Naive B cell (primary cell): ENCODE measurements around the gene MYH7B. TPM values are rescaled to one million over a fixed set of nuclear protein-coding genes. Genes with fewer than 3 reads are reported as not detected.

Source experiments
- ATAC-seq, 2 donors: fragments of 150-1000 bp; cut with Tn5 transposase; 2 replicates each; pipeline ENCODE4 v1.10.0; 2021; ENCODE audit warnings: low read depth in 2 of 2, mild to moderate bottlenecking in 2 of 2, moderate library complexity in 2 of 2
- DNase-seq: peaks from one replicate; pipeline ENCODE4 v3.0.0; 2022
- H3K27ac Mint-ChIP-seq, 6 donors: one replicate each; pipeline ENCODE4 v1.8.0; 2020 to 2022; ENCODE audit warnings: mild to moderate bottlenecking in 6 of 6, mixed read lengths in 6 of 6, moderate library complexity in 5 of 6, inconsistent platforms in 2 of 6
- H3K27me3 Mint-ChIP-seq, 3 donors: one replicate each; pipeline ENCODE4 v1.8.0; 2021 to 2022; ENCODE audit warnings: mixed read lengths in 3 of 3, mild to moderate bottlenecking in 1 of 3
- H3K36me3 Mint-ChIP-seq, 2 donors: one replicate each; pipeline ENCODE4 v1.8.0; 2020 to 2022; ENCODE audit warnings: mixed read lengths in 2 of 2, inconsistent platforms in 1 of 2, mild to moderate bottlenecking in 1 of 2
- H3K4me1 Mint-ChIP-seq, 3 donors: one replicate each; pipeline ENCODE4 v1.8.0; 2020 to 2022; ENCODE audit warnings: mixed read lengths in 3 of 3, inconsistent platforms in 1 of 3, mild to moderate bottlenecking in 1 of 3, moderate library complexity in 1 of 3
- H3K4me3 Mint-ChIP-seq, 8 donors: one replicate each; pipeline ENCODE4 v1.8.0; 2020 to 2022; ENCODE audit warnings: mild to moderate bottlenecking in 8 of 8, mixed read lengths in 8 of 8, moderate library complexity in 8 of 8, inconsistent platforms in 2 of 8
- H3K9me3 Mint-ChIP-seq, 7 donors: one replicate each; pipeline ENCODE4 v1.8.0; 2020 to 2022; ENCODE audit warnings: mixed read lengths in 7 of 7, mild to moderate bottlenecking in 5 of 7, inconsistent platforms in 2 of 7, moderate library complexity in 1 of 7
- polyA plus RNA-seq, 6 donors: library from polyadenylated mRNA; unstranded; fragments of 300-500 nt; fragmentation: Illumina TruSeq; gene quantifications; one replicate each; pipeline ENCODE4 v1.2.3, GENCODE V29; 2021; ENCODE audit warnings: low read depth in 6 of 6

Gene MYH7B
- polyA plus RNA-seq, 6 donors from 2014 or later = 0.24 to 0.84 TPM; not detected in 4

GRCh38 chr20:35003211-35004031 is 47.8 kb downstream of the MYH7B start:
- Mint-ChIP-seq H3K27me3 (no peaks in the 10 kb centered on the region), H3K27ac (peak overlapping the region in 1 of 6 donors; percentile 51)

GRCh38 chr20:35004051-35004725 is 48.5 kb downstream of the MYH7B start:
- Mint-ChIP-seq H3K4me1 (peaks cover 0 to 8% (median 7%) of the 10 kb centered on the region in 3 donors), H3K27ac (peak overlapping the region in 1 of 6 donors; percentile 43), H3K36me3 (peaks cover 4 to 43% of the 10 kb centered on the region in 2 donors), H3K9me3 (no peaks in the 10 kb centered on the region), H3K27me3 (no peaks in the 10 kb centered on the region), H3K4me3 (no peak overlapping the region)
- ATAC-seq (no peak), DNase-seq (no peak)

More at GRCh38 chr20:35003211-35004031, 47.8 kb downstream of the MYH7B start:
- H3K36me3 Mint-ChIP-seq = peaks cover 4 to 42% of the 10 kb centered on the region in 2 donors
- peaks cover 0 to 8% (median 7%) of the 10 kb centered on the region in 3 donors for H3K4me1 Mint-ChIP-seq
- no peaks in the 10 kb centered on the region for H3K9me3 Mint-ChIP-seq
- ATAC-seq (no peak), DNase-seq (no peak)
- no peak overlapping the region for H3K4me3 Mint-ChIP-seq

GRCh38 chr20:35004749-35005462 is 49.2 kb downstream of the MYH7B start:
- ATAC-seq (no peak), DNase-seq (no peak)
- Mint-ChIP-seq H3K4me1 (peaks cover 0 to 8% (median 7%) of the 10 kb centered on the region in 3 donors), H3K27me3 (no peaks in the 10 kb centered on the region), H3K36me3 (peaks cover 4 to 39% of the 10 kb centered on the region in 2 donors), H3K4me3 (no peak overlapping the region), H3K27ac (peak overlapping the region in 2 of 6 donors; percentile 43 to 54), H3K9me3 (no peaks in the 10 kb centered on the region)

Other genes starting within 250 kb of the MYH7B start
- 10 to 100 TPM in 1 of 6 donors, 1 to 10 TPM in 4, under 1 TPM in 1; 0.74 to 13.5 (median 4.4) TPM for gene NCOA6, start 130.2 kb upstream of the MYH7B start, polyA plus RNA-seq
- 1 to 10 TPM; 2.6 to 6.2 (median 4.2) TPM for gene GGT7, start 83.0 kb upstream of the MYH7B start, polyA plus RNA-seq
- gene ACSS2, start 79.3 kb upstream of the MYH7B start, polyA plus RNA-seq = 10 to 100 TPM in 1 of 6 donors, 1 to 10 TPM in 5; 4.8 to 20.1 (median 5.7) TPM
- gene GSS, start 62 bp upstream of the MYH7B start, polyA plus RNA-seq = 10 to 100 TPM; 10.5 to 23.8 (median 12.6) TPM
- gene TRPC4AP, start 136.9 kb downstream of the MYH7B start, polyA plus RNA-seq = 10 to 100 TPM; 37.1 to 63.2 (median 51.2) TPM
- 10 to 100 TPM; 41.6 to 67.6 (median 45.5) TPM for gene EDEM2, start 191.5 kb downstream of the MYH7B start, polyA plus RNA-seq
- gene PROCR, start 216.2 kb downstream of the MYH7B start, polyA plus RNA-seq = not detected